GM19240 (cell line): ENCODE results near the gene PPP1R3G.
"Not testable (repeated sequence)": the region's sequence is repeated elsewhere in the genome, so short reads cannot be mapped to it uniquely, and the experiment has no call there.

Source experiments
- DNase-seq: peaks from one replicate; pipeline ENCODE4 v3.0.0; 2011; ENCODE audit warnings: low spot score; ENCODE audit not compliant: insufficient read length

PPP1R3G gene

GRCh38 chr6:5084781-5085647, at the start of gene PPP1R3G:
PPP1R3G (plus strand) TSS chr6:5085341; CDS start chr6:5085486, 145 bp downstream.
- DNase-seq: no peak

- no peak for DNase-seq
Observed at GRCh38 chr6:5036269-5036668, 48.9 kb upstream of the PPP1R3G start.

DNA sequence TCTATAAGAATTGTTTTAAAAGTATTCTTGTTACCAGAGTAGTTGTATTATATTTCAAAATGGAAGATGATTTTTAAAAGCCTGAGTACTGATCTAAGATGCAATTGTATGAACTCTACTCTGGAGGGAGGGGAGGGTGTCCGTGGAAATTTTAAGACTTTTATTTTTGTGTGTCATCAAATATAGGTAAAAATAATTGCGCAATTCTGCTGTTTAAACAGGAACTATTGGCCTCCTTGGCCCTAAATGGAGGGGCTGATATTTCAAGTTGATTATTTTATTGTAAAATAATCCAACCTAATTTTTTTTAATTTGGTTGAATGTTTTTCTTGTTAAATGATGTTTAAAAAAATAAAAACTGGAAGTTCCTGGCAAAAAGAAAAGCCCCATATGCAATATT, 43.2 kb upstream of the PPP1R3G start:
- DNase-seq: no peak

- no peak for DNase-seq
Observed at GRCh38 chr6:5042436-5042835, 42.7 kb upstream of the PPP1R3G start.

- DNase-seq: no peak
Observed at GRCh38 chr6:5044866-5045265, 40.3 kb upstream of the PPP1R3G start.

- DNase-seq: no peak
Observed at GRCh38 chr6:5045416-5045815, 39.7 kb upstream of the PPP1R3G start.

- no peak for DNase-seq
Observed at GRCh38 chr6:5046430-5046829, 38.7 kb upstream of the PPP1R3G start.

DNA sequence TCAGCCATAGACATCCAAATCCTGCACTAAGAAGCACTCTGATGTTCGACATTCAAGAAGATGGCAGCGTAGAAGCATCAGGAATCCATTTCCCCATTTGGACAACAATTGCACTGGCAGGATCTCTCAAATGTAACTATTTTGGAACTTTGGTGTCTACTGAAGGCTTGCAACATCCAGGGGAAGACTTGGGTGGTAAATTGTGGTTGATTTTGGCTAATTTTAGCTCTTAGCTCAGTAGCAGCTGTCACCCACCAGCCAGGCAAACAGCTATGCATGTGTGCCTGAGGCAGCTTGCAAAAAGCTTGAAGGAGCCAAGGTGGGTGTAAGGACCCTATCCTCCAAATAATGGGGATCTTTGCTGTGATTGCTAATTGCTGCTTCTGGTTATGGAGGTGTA, 35.1 kb upstream of the PPP1R3G start:
- DNase-seq: no peak

DNA sequence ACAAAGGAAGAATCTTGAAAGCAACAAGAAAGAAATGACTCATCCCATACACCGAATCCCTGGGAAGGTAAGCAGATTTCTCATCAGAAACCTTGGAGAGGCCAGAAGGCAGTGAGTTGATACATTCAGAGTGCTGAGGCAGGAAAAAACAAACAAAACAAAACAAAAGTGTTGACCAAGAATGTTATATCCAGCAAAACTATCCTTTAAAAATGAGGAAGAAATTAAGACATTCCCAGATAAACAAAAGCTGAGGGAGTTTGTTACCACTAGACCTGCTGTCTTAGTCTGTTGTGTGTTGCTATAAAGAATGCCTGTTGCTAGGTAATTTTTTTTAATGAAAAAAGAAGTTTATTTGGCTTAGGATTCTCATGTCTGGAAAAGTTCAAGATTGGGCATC, 33.7 kb upstream of the PPP1R3G start:
- no peak for DNase-seq

- DNase-seq: no peak
Observed at GRCh38 chr6:5053038-5053437, 32.1 kb upstream of the PPP1R3G start.

GRCh38 chr6:5053864-5054244, 31.3 kb upstream of the PPP1R3G start:
- no peak for DNase-seq

GRCh38 chr6:5054245-5054873, 30.8 kb upstream of the PPP1R3G start:
- no peak for DNase-seq

DNA sequence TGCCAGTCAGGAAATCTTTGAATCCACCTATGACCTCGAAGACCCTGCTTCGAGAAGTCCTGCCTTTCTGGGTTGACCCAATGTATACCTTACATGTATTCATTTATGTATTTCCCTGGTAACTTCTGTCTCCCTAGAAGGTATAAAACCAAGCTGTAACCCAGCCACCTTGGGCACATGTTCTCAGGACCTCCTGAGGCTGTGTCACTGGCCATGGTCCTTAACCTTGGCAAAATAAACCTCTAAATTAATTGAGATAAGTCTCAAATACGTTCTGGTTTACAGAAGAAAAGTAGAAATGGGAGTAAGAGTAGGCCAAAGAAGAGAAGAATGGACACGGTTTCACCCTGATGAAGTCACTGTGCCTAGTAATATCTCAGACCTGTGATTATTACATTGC, 30.0 kb upstream of the PPP1R3G start:
- no peak for DNase-seq

DNA sequence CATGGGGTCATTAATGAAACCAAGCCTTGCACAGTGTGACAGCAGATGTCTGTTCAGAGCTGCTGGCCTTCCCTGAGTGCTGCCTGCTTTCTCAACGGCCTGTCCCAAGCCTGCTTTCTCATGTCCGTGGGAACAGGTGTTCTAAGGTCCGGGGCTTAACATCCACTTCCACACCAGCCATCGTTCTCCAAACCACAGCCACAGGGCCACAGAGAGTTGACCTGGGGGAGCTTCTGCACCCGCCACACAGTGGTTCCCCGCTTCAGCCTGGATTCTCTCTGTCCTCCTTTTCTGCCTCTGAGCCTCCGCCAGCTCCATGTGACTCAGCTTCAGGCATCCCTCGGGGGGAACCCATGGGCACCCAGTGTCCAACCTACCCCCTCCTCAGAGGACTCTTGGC, 26.9 kb upstream of the PPP1R3G start:
- no peak for DNase-seq

DNA sequence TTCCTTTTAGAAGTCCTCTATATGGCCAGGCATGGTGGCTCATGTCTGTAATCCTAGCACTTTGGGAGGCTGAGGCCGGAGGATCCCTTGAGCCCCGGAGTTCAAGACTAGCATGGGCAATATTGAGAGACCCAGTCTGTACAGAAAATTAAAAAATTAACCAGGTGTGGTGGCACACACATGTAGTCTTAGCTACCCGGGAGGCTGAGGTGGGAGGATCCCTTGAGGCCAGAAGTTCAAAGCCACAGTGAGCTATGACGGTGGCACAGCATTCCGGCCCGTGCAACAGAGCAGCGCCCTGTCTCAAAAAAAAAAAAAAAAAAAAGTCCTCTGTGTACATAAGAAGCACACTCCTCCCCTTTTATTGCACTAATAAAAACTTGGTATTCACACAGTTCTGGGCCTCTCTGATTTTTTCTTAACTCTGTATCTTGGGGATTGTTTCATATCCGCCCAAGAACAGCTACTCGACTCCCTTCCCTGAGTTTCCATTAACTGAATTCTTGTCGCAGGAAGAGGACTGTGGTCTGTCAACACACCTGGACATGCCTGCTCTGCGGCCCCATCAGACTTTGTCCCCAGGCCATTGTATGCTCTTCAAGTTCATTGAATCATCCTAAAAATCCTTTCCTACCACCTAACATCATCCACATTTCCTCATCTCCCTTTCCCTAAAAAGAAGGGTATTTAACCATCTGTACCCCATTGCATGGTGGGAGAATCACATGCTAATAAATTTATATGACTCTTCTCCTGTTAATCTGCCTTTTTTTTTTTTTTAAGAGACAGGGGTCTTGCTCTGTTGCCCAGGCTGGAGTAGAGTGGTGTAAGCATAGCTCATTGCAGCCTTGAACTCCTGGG, 25.9 kb upstream of the PPP1R3G start:
- no peak for DNase-seq

GRCh38 chr6:5060439-5060838, 24.7 kb upstream of the PPP1R3G start:
- not testable (repeated sequence) for DNase-seq

- no peak for DNase-seq
Observed at GRCh38 chr6:5061152-5061551, 24.0 kb upstream of the PPP1R3G start.

GRCh38 chr6:5063617-5064016, 21.5 kb upstream of the PPP1R3G start:
- no peak for DNase-seq

GRCh38 chr6:5066456-5067093, 18.6 kb upstream of the PPP1R3G start:
- no peak for DNase-seq

DNA sequence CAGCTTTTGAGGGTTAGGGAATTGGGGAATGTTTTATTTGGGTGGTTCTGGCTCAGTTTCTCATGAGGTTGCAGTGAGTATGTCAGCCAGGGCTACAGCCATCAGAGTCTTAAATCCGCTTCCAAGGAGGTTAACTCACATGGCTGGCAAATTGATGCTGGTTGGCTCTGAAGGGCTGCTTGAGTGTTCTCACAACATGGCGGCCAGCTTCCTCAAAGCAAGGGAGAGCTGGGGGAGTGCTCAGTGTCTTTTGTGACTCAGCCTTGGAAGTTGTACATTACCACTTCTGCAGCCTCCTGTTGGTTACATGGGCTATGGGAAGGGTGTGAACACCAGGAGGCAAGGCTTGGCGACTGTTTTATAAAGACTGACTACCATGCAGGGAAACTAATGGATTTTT, 17.8 kb upstream of the PPP1R3G start:
- no peak for DNase-seq

DNA sequence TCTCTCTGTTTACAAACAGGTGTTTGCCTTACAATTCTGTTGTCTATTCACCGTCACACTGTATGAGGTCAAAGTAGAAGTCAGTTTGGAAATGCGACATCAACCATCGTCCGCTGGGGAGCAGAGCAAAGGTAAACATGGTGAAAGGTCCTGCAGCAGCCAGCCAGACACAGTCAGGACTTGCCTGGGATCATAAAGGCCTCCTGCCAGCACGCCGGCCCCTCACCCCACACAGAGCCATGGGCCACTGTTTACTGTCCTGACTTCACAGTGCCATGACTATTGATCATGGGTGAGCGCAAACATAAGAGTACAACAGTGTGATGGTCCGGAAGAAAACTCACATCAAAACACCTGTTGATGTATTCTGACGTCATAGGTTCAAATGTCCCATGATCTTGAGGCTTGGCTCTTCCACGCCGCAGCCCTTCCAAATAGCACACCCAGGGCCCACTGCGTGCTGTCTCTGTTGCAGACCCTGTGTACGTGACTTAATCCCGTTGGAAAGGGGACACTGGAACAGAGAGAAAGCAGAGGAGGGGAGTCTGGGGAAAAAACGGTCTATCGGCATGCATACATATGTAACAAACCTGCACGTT, 16.9 kb upstream of the PPP1R3G start:
- DNase-seq: no peak
